Cardiac muscle cell (in vitro differentiated cells and primary cell): ENCODE results near the gene EFCAB6. TPM values are rescaled to one million over a fixed set of nuclear protein-coding genes. Genes with fewer than 3 reads are reported as not detected.

ENCODE experiments used
- DNase-seq, 2 donors: peaks; one replicate each; pipeline versions ENCODE4 v3.0.0 to v3.0.0-alpha.2; 2010 to 2017; ENCODE audit warnings: low read depth in 1 of 2, low spot score in 1 of 2
- H3K27ac ChIP-seq: fragments of 200-600 bp; sonication (generic); 2 replicates; pipeline ENCODE4 v1.5.1; 2016
- H3K27me3 ChIP-seq: fragments of 200-600 bp; sonication (generic); 2 replicates; pipeline ENCODE4 v1.6.0; 2016; ENCODE audit warnings: control low read depth
- H3K36me3 ChIP-seq: fragments of 200-600 bp; sonication (generic); 2 replicates; pipeline ENCODE4 v1.5.1; 2016; ENCODE audit warnings: control low read depth
- H3K4me1 ChIP-seq: fragments of 200-600 bp; sonication (generic); 2 replicates; pipeline ENCODE4 v1.8.1; 2017; ENCODE audit warnings: low read depth, mild to moderate bottlenecking, mixed run types
- H3K4me3 ChIP-seq: fragments of 200-600 bp; sonication (generic); 2 replicates; pipeline ENCODE4 v1.5.1; 2016; ENCODE audit warnings: mild to moderate bottlenecking
- H3K9me3 ChIP-seq: fragments of 200-600 bp; sonication (generic); 2 replicates; pipeline ENCODE4 v1.5.1; 2017; ENCODE audit warnings: low read depth, mild to moderate bottlenecking, control low read depth
- CTCF ChIP-seq: IDR thresholded peaks from 2 replicates; pipeline ENCODE4 v1.5.1; 2012; ENCODE audit warnings: low read depth, mild to moderate bottlenecking, low read length
- polyA plus RNA-seq: library from polyadenylated mRNA; unstranded; fragments of >200 nt; fragmentation: Nextera tagmentation; extraction: Ambion mirVana; gene quantifications from 2 replicates; pipeline ENCODE4 v1.2.1, GENCODE V29; 2016
- total RNA-seq: library from RNA; depleted of rRNA; stranded (reverse); fragments of >200 nt; gene quantifications from 2 replicates; pipeline ENCODE4 v1.2.3, GENCODE V29; 2016

The EFCAB6 gene
- total and polyA plus RNA-seq, 2 experiments from 2014 or later: 1.5 to 3.8 TPM

- Histone ChIP-seq H3K4me3 (no peak overlapping the region), H3K9me3 (no peaks in the 10 kb centered on the region), H3K27ac (no peak overlapping the region), H3K27me3 (no peaks in the 10 kb centered on the region), H3K36me3 (no peaks in the 10 kb centered on the region), H3K4me1 (no peaks in the 10 kb centered on the region)
- DNase-seq: no peak
- no peak for TF ChIP-seq CTCF
Observed at GRCh38 chr22:43583501-43583900, 228.6 kb downstream of the EFCAB6 start.

DNA sequence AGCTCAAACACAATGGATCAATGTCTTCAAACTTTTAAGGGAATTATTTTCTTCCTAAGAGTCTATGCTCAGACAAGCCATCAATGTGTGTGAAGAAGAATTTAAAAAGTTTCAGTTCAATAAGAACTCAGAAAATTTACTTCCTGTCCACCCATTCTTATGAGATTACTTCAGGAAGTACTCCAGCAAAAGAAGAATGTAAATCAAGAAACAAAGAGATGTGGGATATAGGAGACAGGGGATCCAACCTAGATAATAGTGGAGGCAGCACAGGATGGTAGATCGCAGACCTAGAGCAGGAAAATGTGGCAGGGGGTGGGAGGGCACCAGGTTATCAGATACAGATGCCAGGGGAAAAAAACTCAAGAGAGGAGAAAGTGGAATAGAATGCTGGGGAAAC, 229.7 kb downstream of the EFCAB6 start:
- Histone ChIP-seq H3K4me3 (no peak overlapping the region), H3K27me3 (no peaks in the 10 kb centered on the region), H3K4me1 (no peaks in the 10 kb centered on the region), H3K27ac (no peak overlapping the region), H3K36me3 (no peaks in the 10 kb centered on the region), H3K9me3 (no peaks in the 10 kb centered on the region)
- no peak for TF ChIP-seq CTCF
- no peak for DNase-seq

- TF ChIP-seq CTCF: no peak
- Histone ChIP-seq H3K27ac (no peak overlapping the region), H3K27me3 (no peaks in the 10 kb centered on the region), H3K36me3 (no peaks in the 10 kb centered on the region), H3K4me3 (no peak overlapping the region), H3K4me1 (no peaks in the 10 kb centered on the region), H3K9me3 (no peaks in the 10 kb centered on the region)
- no peak for DNase-seq
Observed at GRCh38 chr22:43580271-43580750, 231.8 kb downstream of the EFCAB6 start.

DNA sequence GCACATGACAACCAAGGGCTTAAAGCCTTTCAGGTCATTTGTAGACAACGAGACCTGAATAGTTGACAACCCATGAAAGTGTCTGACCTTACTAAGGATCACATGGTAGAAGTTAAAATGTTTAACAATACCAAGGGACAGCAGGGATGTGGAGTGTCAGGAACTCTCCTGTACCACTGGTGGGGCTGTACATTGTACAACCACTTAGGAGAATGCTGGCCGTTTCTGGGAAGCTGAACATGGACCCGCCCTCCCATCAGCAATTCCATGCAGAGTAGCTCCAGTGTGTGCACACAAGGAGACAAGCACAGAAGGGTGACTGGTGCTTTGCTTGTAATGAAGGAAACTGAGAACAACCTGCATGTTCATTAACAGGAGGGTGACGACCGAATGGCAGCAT, 237.4 kb downstream of the EFCAB6 start:
- no peak for DNase-seq
- H3K9me3 ChIP-seq: no peaks in the 10 kb centered on the region
- H3K27ac ChIP-seq: no peak overlapping the region
- no peak for TF ChIP-seq CTCF
- no peaks in the 10 kb centered on the region for H3K36me3 ChIP-seq
- H3K4me3 ChIP-seq: no peak overlapping the region
- H3K4me1 ChIP-seq: no peaks in the 10 kb centered on the region
- no peaks in the 10 kb centered on the region for H3K27me3 ChIP-seq

- Histone ChIP-seq H3K4me3 (no peak overlapping the region), H3K4me1 (no peaks in the 10 kb centered on the region), H3K27me3 (no peaks in the 10 kb centered on the region), H3K27ac (no peak overlapping the region), H3K36me3 (no peaks in the 10 kb centered on the region), H3K9me3 (no peaks in the 10 kb centered on the region)
- DNase-seq: no peak
- no peak for TF ChIP-seq CTCF
Observed at GRCh38 chr22:43572710-43573109, 239.4 kb downstream of the EFCAB6 start.

GRCh38 chr22:43571181-43571580, 240.9 kb downstream of the EFCAB6 start:
- Histone ChIP-seq H3K27me3 (no peaks in the 10 kb centered on the region), H3K36me3 (no peaks in the 10 kb centered on the region), H3K9me3 (no peaks in the 10 kb centered on the region), H3K4me3 (no peak overlapping the region), H3K27ac (no peak overlapping the region), H3K4me1 (no peaks in the 10 kb centered on the region)
- TF ChIP-seq CTCF: no peak
- no peak for DNase-seq
